ENCODE results near the gene CNTNAP5.

CNTNAP5 gene

DNA sequence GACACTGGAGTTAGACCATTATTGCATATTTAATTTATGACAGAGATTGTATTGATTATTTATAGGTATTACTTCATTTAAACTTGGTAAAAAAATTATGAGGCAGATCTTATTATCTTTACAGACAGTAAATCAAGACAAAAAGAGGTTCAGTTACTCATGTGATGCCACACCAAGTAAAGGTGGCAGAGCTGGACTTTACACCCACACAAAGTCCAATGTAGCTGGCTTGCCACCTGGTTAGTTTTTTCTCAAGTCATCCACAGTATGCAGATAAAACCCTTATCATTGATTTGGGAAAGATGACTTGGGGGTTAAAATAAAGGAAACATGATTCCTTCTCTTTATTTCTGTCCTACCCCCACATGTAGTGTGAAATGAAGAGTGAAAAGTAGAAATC, 137.2 kb downstream of the CNTNAP5 start:
- Histone ChIP-seq H3K79me2 (ENCODE audit: low read length) (no peaks in the 10 kb centered on the region), H3K4me3 (ENCODE audit: low read length) (no peak overlapping the region), H3K27ac (ENCODE audit: low read length) (no peak overlapping the region), H3K9me3 (ENCODE audit: insufficient read depth, low read length) (no peaks in the 10 kb centered on the region), H3K27me3 (ENCODE audit: low read depth, low read length) (no peaks in the 10 kb centered on the region), H4K20me1 (ENCODE audit: insufficient read depth, low read length) (no peaks in the 10 kb centered on the region), H3K4me2 (ENCODE audit: low read length) (no peak overlapping the region), H3K4me1 (ENCODE audit: low read length) (no peaks in the 10 kb centered on the region), H3K36me3 (replicated peaks; ENCODE audit: low read depth, low read length) (no peaks in the 10 kb centered on the region), H2AFZ (ENCODE audit: low read depth, low read length) (no peak overlapping the region), H3K9ac (ENCODE audit: low read length) (no peak overlapping the region)
- TF ChIP-seq, protein P1, sequence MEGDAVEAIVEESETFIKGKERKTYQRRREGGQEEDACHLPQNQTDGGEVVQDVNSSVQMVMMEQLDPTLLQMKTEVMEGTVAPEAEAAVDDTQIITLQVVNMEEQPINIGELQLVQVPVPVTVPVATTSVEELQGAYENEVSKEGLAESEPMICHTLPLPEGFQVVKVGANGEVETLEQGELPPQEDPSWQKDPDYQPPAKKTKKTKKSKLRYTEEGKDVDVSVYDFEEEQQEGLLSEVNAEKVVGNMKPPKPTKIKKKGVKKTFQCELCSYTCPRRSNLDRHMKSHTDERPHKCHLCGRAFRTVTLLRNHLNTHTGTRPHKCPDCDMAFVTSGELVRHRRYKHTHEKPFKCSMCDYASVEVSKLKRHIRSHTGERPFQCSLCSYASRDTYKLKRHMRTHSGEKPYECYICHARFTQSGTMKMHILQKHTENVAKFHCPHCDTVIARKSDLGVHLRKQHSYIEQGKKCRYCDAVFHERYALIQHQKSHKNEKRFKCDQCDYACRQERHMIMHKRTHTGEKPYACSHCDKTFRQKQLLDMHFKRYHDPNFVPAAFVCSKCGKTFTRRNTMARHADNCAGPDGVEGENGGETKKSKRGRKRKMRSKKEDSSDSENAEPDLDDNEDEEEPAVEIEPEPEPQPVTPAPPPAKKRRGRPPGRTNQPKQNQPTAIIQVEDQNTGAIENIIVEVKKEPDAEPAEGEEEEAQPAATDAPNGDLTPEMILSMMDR (IDR thresholded peaks at IDR 0.05; ENCODE audit: low read depth, low read length), result no peak
- no peak for TF ChIP-seq EZH2phosphoT487 (IDR thresholded peaks at IDR 0.05; ENCODE audit: low read depth)

DNA sequence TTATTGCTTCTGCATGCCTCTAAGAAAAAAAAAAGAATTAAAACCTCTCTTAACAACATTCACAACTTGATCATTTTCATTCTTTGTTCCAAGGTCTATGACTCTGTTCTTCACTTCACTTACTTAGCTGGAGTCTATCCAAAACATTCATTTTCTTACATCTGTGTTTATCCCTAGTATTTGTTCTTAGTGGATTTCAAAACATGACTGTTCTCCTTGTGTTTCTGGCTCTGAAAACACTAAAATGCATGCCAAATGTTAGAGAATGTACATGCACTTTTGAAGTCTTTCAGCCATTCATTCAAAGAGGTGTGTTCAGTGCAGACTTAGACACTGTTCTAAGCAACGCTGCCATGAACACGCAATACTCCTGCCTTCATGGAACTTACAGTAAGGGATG, 138.8 kb downstream of the CNTNAP5 start:
- Histone ChIP-seq H3K4me3 (ENCODE audit: low read length) (no peak overlapping the region), H3K79me2 (ENCODE audit: low read length) (no peaks in the 10 kb centered on the region)

DNA sequence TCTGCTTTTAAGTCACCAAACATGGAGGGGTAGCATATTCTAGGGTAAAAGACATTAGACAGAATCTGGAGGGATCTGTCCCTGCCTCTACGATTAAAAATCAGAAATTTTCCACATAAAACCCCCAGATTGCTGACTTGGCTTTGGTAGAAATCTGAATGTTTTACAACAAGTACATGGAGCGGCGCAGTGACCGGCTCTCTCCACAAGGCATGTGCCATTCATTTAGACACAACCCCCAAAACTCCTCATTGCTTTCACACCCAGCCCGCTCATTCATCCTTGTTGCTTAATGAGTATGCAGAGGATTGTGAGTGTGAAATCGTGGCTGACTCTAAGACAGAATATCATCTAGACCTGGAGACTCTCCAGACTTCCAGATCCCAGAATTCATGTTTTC, 140.6 kb downstream of the CNTNAP5 start:
- H3K9me3 ChIP-seq (ENCODE audit: insufficient read depth, low read length), result no peaks in the 10 kb centered on the region
- H3K27ac ChIP-seq (ENCODE audit: low read length), result no peak overlapping the region
- no peaks in the 10 kb centered on the region for H3K36me3 ChIP-seq (replicated peaks; ENCODE audit: low read depth, low read length)
- no peaks in the 10 kb centered on the region for H3K4me1 ChIP-seq (ENCODE audit: low read length)
- H4K20me1 ChIP-seq (ENCODE audit: insufficient read depth, low read length), result no peaks in the 10 kb centered on the region
- no peaks in the 10 kb centered on the region for H3K79me2 ChIP-seq (ENCODE audit: low read length)
- no peak overlapping the region for H3K9ac ChIP-seq (ENCODE audit: low read length)
- no peaks in the 10 kb centered on the region for H3K27me3 ChIP-seq (ENCODE audit: low read depth, low read length)
- no peak overlapping the region for H2AFZ ChIP-seq (ENCODE audit: low read depth, low read length)
- H3K4me3 ChIP-seq (ENCODE audit: low read length), result no peak overlapping the region
- no peak for TF ChIP-seq EZH2phosphoT487 (IDR thresholded peaks at IDR 0.05; ENCODE audit: low read depth)
- TF ChIP-seq, protein P1 (IDR thresholded peaks at IDR 0.05; ENCODE audit: low read depth, low read length), result no peak
- no peak overlapping the region for H3K4me2 ChIP-seq (ENCODE audit: low read length)

More for the DNA sequence above, 138.8 kb downstream of the CNTNAP5 start:
- Histone ChIP-seq H2AFZ (ENCODE audit: low read depth, low read length) (no peak overlapping the region), H3K27ac (ENCODE audit: low read length) (no peak overlapping the region), H4K20me1 (ENCODE audit: insufficient read depth, low read length) (no peaks in the 10 kb centered on the region), H3K36me3 (replicated peaks; ENCODE audit: low read depth, low read length) (no peaks in the 10 kb centered on the region), H3K9ac (ENCODE audit: low read length) (no peak overlapping the region), H3K9me3 (ENCODE audit: insufficient read depth, low read length) (no peaks in the 10 kb centered on the region), H3K4me1 (ENCODE audit: low read length) (no peaks in the 10 kb centered on the region), H3K27me3 (ENCODE audit: low read depth, low read length) (no peaks in the 10 kb centered on the region), H3K4me2 (ENCODE audit: low read length) (no peak overlapping the region)
- TF ChIP-seq, protein P1 (IDR thresholded peaks at IDR 0.05; ENCODE audit: low read depth, low read length), result no peak
- no peak for TF ChIP-seq EZH2phosphoT487 (IDR thresholded peaks at IDR 0.05; ENCODE audit: low read depth)

DNA sequence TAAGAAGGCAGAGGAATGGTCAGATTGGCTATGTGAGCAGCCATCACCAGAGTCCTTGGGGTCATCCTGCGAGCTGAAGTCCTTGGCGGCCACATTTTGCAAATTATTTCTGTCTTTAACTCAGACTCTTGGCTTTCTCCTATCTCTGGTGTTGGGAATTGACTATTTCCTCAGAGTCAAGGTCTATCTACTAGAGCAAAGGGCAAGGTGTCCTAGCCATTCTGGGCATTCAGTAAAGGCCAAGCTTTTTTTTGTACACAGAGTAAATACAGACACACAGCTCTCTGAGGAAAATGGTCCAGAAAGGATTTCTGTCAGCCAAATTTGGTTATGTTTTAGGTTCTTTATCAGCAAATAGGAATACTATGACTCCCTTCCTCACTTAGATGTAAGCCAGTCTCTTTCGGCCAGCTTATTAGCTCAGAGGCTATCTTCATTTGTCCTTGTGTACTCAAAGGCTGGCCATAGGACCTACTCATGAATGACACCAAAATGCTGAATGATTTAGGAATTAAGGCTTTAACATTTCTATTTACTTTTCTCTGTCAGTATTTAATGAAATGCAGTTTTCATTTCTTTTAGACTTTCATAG, 146.5 kb downstream of the CNTNAP5 start:
- H3K9ac ChIP-seq (ENCODE audit: low read length), result no peak overlapping the region
- H3K4me1 ChIP-seq (ENCODE audit: low read length), result no peaks in the 10 kb centered on the region
- no peaks in the 10 kb centered on the region for H3K27me3 ChIP-seq (ENCODE audit: low read depth, low read length)
- H3K79me2 ChIP-seq (ENCODE audit: low read length), result no peaks in the 10 kb centered on the region
- H3K27ac ChIP-seq (ENCODE audit: low read length), result no peak overlapping the region
- no peak overlapping the region for H3K4me2 ChIP-seq (ENCODE audit: low read length)
- no peak overlapping the region for H3K4me3 ChIP-seq (ENCODE audit: low read length)
- no peak overlapping the region for H2AFZ ChIP-seq (ENCODE audit: low read depth, low read length)
- TF ChIP-seq, protein P1 (IDR thresholded peaks at IDR 0.05; ENCODE audit: low read depth, low read length), result no peak
- no peak for TF ChIP-seq EZH2phosphoT487 (IDR thresholded peaks at IDR 0.05; ENCODE audit: low read depth)
- H3K9me3 ChIP-seq (ENCODE audit: insufficient read depth, low read length), result no peaks in the 10 kb centered on the region; the same call in 1 of the 2 replicates
- H3K36me3 ChIP-seq (replicated peaks; ENCODE audit: low read depth, low read length), result no peaks in the 10 kb centered on the region
- H4K20me1 ChIP-seq (ENCODE audit: insufficient read depth, low read length), result no peaks in the 10 kb centered on the region
